H1 (cell line): Measurements from ENCODE around the gene RNF187. TPM values are rescaled to one million over a fixed set of nuclear protein-coding genes. Genes with fewer than 3 reads are reported as not detected.

Experiments
- BRCA1 ChIP-seq: IDR thresholded peaks from 2 replicates; pipeline ENCODE4 v1.6.1; 2012; ENCODE audit warnings: low read depth, low read length, improper control_type of control experiment
- HDAC2 ChIP-seq, 2 experiments: fragments of 300-600 bp in 1 of 2; sonication (generic) in 1 of 2; IDR thresholded peaks; 2 replicates each; pipeline ENCODE4 v1.6.1; 2011 to 2012; ENCODE audit warnings: low read depth in 2 of 2, low read length in 2 of 2, mild to moderate bottlenecking in 2 of 2, moderate library complexity in 2 of 2, borderline replicate concordance in 1 of 2, inconsistent platforms in 1 of 2
- HDAC6 ChIP-seq: IDR thresholded peaks from one replicate; pipeline ENCODE4 v1.7.1; 2012; ENCODE audit warnings: low read depth, mild to moderate bottlenecking, inconsistent platforms, low read length, moderate library complexity
- RAD21 ChIP-seq, 2 experiments: IDR thresholded peaks in 1 of 2; conservative IDR thresholded peaks in 1 of 2; 2 replicates each; pipeline ENCODE4 v1.6.1; 2011; ENCODE audit warnings: low read depth in 2 of 2, low read length in 2 of 2, improper control_type of control experiment in 1 of 2, inconsistent platforms in 1 of 2, mild to moderate bottlenecking in 1 of 2, moderate library complexity in 1 of 2
- SP4 ChIP-seq: IDR thresholded peaks from 2 replicates; pipeline ENCODE4 v1.6.1; 2012; ENCODE audit warnings: low read length, inconsistent platforms
- TBP ChIP-seq: IDR thresholded peaks from 2 replicates; pipeline ENCODE4 v1.6.1; 2011; ENCODE audit warnings: low read depth, low read length, improper control_type of control experiment
- polyA plus RNA-seq, 7 experiments: library from polyadenylated mRNA; depleted of rRNA in 3 of 7; stranded (reverse) in 5 of 7; unstranded in 2 of 7; fragments of >200 nt in 5 of 7; fragments of 200-250 nt in 2 of 7; gene quantifications; 1 replicate in 5 of 7; 2 replicates in 1 of 7; 4 replicates in 1 of 7; pipeline versions ENCODE4 v1.2.1 to v1.2.3, GENCODE V29; 2011 to 2013; ENCODE audit warnings: missing spikeins in 2 of 7, mixed read lengths in 2 of 7
- total RNA-seq: library from RNA; stranded (reverse); fragmentation: NEBNext Ultra II Directional; extraction: Animal tissue kit (Norgen Biotek cat#: 25700); gene quantifications from 2 replicates; pipeline ENCODE4 v1.2.1, GENCODE V29; 2021

RNF187 gene
- total and polyA plus RNA-seq, 2 of the 8 experiments (the other 6 are each of a cell fraction or from before 2014, with no cell fraction given) = 47.0 to 113 TPM

DNA sequence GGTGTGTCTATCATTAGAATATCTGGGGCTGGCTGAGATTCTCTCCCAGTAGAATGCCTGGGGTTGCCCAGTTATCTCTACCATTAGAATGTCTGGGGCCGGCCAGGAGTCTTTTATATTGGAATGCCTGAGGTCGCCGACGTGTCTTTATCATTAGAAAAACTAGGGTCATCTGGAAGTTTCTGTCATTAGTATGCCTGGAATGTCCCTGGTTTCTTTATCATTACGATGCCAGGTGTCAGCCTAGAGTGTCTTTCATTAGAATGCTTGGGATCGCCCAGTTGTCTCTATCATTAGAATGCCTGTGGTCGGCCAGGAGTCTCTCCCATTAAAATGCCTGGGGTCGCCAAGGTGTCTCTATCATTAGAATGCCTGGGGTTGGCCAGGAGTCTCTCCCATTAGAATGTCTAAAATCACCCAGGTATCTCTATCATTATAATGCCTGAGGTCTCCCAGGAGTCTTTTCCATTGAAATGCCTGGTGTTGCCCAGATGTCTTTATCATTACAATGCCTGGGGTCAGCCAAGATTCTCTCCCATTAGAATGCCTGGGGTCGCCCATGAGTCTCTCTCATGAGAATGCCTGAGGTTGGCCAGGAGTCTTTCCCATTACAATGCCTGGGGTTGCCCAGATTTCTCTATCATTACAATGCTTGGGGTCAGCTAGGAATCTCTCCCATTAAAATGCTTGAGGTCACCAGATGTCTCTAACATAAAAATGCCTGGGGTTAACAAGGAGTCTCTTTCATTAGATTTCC is 53.2 kb downstream of the RNF187 start (continued):
- TF ChIP-seq SP4 = no peak
- TF ChIP-seq RAD21 (IDR thresholded peaks at IDR 0.05 in 1 of 2, conservative IDR thresholded peaks at IDR 0.05 in 1 of 2; ENCODE audit: low read depth in 2 of 2, low read length in 2 of 2) = no peak
- TF ChIP-seq HDAC6 = no peak
- no peak for TF ChIP-seq BRCA1
- no peak for TF ChIP-seq TBP
- no peak for TF ChIP-seq HDAC2 (IDR thresholded peaks at IDR 0.05; ENCODE audit: borderline replicate concordance in 1 of 2, low read depth in 2 of 2, low read length in 2 of 2)
